Activated CD8-positive, alpha-beta memory T cell treated with anti-CD3 and anti-CD28 coated beads for 36 hours (primary cell): ENCODE data around the gene OSGIN1. TPM values are rescaled to one million over a fixed set of nuclear protein-coding genes. Genes with fewer than 3 reads are reported as not detected.

Source experiments
- CTCF ChIA-PET: fragments of 350-600 bp; sonication (Branson Sonifier 250); formaldehyde crosslinking; loops from one replicate; lab custom pipeline; 2021; ENCODE audit warnings: antibody characterized with exemption; lab: Charles Lee
- POLR2A ChIA-PET: fragments of 350-600 bp; sonication (Branson Sonifier 250); formaldehyde crosslinking; loops from one replicate; lab custom pipeline; 2021; ENCODE audit warnings: antibody characterized with exemption; lab: Charles Lee
- total RNA-seq, 2 experiments: library from RNA; stranded (reverse); gene quantifications; one replicate each; pipeline ENCODE4 v1.2.3, GENCODE V29; 2021

OSGIN1 gene
- total RNA-seq, 2 experiments from 2014 or later, result 0.65 to 0.71 TPM

DNA sequence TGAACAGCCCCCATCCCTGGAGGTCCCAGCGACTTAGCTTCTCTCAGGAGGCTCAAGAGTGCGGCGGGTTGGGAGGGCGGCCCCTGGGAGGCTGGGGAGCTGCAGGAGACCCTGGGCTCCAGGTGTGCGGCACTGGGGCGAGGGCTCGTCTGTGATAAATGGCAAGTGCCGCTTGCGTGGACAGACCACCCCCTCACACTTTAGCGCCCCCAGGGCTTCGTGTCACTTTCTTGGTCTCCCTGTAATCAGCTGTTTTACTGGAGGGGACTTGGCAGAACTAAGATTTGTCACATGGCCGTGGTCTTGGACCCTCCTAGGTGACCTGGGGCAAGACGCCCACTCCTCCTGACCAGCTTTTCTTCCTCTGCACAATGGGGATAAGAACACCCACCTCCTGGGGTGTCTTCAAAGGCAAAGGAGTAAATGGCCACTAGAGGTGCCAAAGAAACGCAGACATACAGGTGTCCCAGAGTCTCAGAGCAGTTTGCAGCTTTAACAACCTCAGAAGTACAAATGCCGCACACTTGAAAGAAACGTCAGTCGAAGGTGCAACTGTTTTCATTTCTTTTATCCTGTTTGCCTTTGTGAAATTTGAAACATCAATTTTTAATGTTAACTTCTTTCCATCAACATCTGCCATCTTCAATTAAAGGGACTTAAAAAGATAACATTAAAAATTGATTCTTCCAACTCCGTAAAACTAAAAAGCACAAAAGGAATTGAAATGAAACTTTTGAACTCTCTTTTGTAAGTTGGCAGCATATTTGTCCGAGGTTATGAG lies 946 bp downstream of the OSGIN1 start:
- CTCF ChIA-PET, result interaction anchor here (0.5 to 1.4 kb wide), 3 partner anchors 109 to 564 kb away, joined by 3 to 5 read pairs (median 4); partner anchors contain the start of gene TAF1C
- POLR2A ChIA-PET, result no interaction called here

DNA sequence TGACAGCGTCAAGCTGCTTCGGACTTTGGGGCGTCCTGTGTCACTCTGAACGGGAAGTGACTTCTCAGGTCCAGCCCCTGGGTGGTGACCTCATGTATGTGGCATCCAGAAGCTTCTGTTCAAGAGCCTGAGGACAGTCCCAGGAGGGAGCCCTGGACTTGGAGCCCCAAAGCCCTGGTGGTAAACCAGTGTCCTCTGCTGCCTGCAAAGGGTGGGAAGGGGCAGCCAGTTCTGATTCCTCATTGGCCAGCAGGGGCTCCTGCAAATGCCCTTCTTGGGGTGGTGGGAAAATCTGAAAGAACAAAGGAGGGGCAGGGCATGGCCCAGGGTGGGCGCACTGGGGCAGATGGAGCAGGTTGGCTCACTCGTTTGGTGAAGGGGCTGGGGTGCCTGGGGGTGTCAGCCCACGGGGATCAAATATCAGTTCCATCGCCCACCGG lies 1.6 kb downstream of the OSGIN1 start:
- CTCF ChIA-PET, result interaction anchor here (1.2 to 3.2 kb wide), 2 partner anchors 109 to 111 kb away, joined by 5 to 18 read pairs; no protein-coding TSS in a partner anchor

DNA sequence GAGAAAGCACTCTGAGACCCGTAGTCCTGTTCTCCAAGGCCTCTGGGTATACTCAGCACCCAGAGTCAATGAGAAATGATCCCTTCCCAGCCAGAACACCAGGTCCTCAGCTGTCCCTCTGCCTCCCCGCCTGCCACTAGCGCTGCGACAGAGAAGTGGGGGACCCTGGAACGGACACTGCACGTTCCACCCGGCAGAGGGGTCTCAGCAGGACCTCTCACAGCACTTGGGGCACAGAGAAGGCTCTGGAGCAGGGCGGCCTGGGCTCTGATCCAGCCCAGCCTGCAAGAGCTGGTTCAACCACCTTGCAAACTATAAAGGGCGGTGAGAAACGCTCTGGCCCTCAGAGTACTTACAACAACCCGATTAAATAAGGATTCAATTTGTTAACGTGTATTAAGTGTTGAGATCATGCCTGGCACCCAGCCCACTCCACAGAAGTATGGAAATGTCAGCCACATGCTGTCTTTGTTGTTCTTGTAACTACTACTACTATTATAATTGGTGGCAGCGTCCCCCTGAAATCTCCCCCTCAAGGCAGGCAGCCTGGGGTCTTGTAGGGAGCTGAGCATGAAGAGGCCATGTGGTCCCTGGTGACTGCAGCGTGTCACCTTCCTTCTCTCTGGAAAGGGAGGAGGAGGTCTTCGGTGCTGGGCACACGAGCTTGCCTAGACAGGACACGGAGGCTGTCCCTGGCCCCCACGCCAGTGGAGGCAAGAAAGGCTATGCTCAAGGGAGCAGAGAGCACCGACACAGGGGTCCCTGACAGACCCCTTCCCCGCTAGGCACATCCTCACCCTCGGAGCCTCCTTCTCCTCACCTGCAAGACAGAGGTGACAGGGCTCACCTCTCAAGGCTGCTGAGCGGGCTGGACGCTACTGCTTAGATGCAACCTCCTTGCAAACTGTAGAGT lies 2.4 kb downstream of the OSGIN1 start:
- POLR2A ChIA-PET, result no interaction called here
- CTCF ChIA-PET, result interaction anchor here (1.5 to 3.2 kb wide), 3 partner anchors 98 to 232 kb away, joined by 3 to 18 read pairs (median 9); partner anchors contain the start of gene TAF1C

More for the DNA sequence above, 1.6 kb downstream of the OSGIN1 start:
- POLR2A ChIA-PET, result no interaction called here

DNA sequence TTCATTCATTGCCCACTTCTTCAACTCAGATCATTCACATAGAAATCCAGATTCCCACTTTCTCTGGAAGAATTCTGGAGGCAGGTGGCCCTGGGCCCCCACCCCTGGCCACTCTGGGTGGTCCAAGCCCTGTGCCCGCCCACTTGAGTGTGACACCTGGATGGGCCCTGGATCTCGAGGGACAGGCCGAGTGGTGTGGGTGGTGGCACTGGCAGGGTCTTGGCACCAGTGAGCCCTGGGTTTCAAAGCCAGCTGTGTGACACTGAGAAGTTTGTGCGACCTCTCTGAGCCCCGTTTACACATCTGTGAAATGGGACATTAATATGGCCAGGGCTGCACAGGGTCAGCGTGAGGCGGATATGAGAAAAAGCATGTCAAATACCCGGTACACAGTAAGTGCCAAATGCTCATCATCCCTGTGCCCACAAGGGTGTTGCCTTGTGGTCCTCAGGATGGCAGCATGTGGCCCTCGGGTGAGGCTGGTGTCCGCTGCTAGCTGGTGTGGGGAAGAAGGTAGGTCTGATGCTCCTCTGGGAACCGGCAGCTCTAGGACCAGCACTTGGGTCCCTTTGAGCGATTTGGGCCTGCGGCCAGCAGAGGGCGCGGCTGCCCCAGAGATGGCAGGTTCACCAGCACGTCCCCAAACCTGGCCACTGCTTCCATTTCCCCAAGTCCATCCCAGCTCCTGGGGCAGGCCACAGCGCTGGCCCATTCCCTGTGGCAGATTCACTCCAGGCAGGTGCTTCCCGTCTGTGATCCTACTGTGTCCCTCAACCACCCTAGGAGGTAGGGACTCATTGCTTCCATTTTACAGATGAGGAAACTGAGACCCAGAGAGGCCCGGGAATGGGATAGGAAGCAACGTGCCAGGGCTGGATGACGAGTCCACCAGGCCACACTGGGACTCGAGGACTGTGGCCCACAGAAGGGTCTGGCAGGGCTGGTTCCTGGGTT lies 3.6 kb downstream of the OSGIN1 start:
- CTCF ChIA-PET, result interaction anchor here (0.7 to 3.2 kb wide), 15 partner anchors 9 to 231 kb away, joined by 3 to 18 read pairs (median 3); partner anchors contain the start of gene TAF1C
- POLR2A ChIA-PET, result no interaction called here

DNA sequence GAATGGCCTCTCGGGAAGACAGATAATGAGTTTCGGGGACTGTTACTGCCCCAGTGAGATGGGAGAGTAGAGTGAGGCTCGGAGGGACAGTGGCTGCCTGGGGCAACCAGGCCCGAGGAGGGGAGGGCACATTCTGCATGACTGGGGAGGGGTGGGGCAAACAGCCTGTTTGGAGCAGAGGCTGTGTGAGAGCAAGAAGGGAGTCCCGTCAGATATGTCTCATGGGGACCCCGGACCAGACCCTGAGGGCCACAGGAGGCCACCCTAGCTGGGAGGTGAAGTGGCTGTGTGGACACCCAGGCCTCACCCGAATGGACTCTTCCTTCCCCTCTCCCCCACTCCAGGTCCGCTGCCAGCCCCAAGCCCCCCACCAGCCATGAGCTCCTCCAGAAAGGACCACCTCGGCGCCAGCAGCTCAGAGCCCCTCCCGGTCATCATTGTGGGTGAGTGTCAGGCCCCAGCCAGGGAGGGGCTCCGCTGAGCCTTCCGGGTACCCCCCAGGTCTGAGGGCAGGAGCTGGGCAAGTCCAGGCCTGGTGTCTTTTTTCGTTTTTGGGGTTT lies 4.3 kb downstream of the OSGIN1 start:
- ChIA-PET POLR2A (no interaction called here), CTCF (interaction anchor here (1.0 to 3.2 kb wide), 13 partner anchors 10 to 230 kb away, joined by 3 to 18 read pairs (median 4); partner anchors contain the start of gene TAF1C)

DNA sequence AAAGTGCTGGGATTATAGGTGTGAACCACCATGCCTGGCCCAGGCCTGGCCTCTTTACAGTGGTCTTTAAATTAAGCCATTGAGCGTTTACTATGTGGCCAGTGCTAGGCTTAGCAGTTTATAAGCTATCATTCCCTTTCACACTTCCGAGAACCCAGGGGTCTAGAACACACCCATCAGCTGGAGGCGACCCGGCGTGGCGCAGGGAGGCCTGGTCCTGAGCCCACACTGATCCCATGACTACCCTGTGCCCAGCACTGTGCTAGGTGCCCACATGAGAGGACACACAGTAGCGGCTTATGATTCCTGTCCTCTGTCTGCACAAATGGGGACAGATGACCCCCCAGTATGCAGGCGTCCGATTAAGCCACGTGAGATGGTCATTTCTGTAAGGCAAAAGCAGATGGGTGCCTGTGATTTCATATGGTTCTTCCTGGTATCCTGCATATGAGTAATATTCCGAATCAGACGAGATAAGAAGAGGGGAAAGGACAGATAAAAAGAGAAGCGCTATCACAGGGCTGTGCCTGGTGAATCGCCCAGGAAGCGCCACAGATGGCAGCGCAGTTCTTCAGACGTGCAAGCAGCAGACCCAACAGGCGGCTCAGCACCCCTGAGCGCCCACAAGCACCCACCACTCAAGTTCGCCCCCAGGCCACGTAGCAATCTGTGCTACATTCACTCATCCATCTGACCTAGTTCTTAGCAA lies 5.3 kb downstream of the OSGIN1 start:
- ChIA-PET POLR2A (no interaction called here), CTCF (interaction anchor here (1.1 to 3.2 kb wide), 3 partner anchors 105 to 136 kb away, joined by 3 to 18 read pairs (median 7); no protein-coding TSS in a partner anchor)

DNA sequence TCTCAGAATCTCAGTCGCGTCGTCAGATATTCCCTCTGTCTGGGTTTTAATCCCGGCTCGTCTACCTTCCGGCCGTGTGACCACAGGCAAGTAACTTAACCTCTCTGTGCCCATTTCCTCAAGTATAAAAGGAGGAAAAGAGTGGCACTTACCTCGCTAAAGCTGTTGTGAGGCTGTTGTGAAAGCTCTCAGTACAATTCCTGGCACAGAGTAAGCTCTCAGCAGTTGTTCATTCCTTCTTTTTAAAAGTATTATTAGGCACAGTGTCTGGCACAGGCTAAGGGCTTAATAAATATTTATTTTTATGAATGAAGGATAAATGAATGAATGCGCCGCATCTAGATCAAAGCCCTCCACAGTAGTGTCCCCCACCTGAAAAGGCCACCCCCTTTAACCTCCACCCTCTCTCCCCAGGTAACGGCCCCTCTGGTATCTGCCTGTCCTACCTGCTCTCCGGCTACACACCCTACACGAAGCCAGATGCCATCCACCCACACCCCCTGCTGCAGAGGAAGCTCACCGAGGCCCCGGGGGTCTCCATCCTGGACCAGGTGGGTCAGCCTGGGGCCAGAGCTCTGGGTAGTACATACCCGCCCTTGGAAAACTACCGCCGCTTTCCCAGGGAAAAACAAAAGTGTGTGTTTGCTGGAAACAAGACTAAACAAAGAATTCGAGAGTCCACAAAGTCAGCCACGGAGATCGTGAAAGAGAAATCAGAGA lies 6.0 kb downstream of the OSGIN1 start:
- POLR2A ChIA-PET, result no interaction called here

DNA sequence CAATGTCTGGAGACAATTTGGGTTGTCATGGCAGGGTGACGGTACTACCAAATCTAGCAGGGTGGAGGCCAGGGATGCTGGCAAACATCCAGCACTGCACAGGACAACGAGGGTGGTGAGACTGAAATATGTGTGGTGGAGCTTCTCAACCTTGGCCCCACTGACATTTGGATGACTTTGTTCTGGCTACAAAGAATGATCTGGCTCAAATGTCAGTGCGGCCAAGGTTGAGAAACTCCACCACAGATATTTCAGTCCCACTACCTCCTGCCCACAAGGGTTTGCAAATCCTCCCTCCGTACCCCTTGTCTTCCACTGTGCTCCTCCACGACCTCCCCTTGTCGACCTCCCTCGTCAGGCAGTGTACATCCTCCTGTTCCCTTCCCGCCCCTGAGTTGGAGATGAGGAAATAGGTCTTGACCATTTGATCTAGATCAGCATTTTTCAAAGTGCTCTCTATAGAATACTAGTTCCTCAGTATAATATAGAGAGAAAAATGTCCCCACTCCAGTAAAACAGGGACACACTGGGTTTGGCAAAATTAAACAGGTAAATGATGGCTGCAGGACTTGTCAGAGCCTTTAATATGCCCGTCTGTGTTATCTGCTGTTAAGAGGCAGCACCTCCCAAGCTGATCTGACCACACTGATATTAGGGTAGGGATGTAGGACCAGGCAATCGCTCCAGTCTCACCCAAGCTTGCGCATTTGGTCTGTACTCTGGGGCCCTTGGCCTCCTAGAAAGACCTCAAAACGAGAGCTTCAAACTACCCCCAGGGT lies 6.8 kb downstream of the OSGIN1 start:
- CTCF ChIA-PET, result interaction anchor here (0.5 kb wide), 1 partner anchor 24 kb away, joined by 3 read pairs; no protein-coding TSS in a partner anchor

More for the DNA sequence above, 6.0 kb downstream of the OSGIN1 start:
- CTCF ChIA-PET, result interaction anchor here (0.5 kb wide), 1 partner anchor 24 kb away, joined by 3 read pairs; no protein-coding TSS in a partner anchor

DNA sequence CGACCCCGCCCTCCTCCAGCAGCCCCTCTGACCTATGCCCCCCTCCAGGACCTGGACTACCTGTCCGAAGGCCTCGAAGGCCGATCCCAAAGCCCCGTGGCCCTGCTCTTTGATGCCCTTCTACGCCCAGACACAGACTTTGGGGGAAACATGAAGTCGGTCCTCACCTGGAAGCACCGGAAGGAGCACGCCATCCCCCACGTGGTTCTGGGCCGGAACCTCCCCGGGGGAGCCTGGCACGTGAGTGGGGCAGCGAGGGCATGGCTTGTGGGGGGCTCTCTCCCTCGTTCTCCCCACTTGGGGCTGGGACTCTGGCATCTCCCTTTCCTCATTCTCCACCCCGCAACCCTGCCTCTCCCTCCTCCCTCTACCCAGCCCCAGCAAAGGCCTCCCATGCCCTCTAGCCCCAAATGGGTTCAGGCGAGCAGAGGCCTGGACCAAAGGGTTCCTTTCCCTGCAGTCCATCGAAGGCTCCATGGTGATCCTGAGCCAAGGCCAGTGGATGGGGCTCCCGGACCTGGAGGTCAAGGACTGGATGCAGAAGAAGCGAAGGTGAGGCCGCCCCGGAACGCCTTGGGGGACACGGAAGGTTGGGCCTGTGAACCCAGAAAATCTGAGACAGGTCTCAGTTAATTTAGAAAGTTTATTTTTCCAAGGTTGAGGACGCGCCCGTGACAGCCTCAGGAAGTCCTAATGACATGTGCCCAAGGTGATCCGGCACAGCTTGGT lies 7.6 kb downstream of the OSGIN1 start:
- POLR2A ChIA-PET, result no interaction called here
- CTCF ChIA-PET, result no interaction called here

More for the DNA sequence above, 6.8 kb downstream of the OSGIN1 start:
- POLR2A ChIA-PET, result no interaction called here

DNA sequence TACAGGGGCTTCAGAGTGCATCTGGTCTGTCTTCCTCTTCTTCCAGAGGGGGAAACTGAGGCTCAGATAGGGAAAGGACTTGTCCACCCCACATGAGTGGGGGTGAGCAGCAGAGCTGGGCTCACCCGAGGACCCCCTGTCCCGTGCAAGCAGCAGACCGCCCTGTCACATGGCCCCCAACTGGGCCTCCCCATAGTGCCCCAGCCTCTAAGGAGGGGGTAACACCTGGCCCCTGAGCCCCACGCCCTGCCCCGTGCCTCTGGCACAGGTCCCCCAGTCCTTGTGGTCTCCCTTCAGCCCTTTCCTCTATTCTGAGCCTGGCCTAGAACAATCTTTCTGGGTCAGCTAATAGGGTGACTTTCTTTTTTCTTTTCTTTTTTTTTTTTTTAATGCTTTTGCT lies 8.6 kb downstream of the OSGIN1 start:
- CTCF ChIA-PET, result no interaction called here
- POLR2A ChIA-PET, result no interaction called here

DNA sequence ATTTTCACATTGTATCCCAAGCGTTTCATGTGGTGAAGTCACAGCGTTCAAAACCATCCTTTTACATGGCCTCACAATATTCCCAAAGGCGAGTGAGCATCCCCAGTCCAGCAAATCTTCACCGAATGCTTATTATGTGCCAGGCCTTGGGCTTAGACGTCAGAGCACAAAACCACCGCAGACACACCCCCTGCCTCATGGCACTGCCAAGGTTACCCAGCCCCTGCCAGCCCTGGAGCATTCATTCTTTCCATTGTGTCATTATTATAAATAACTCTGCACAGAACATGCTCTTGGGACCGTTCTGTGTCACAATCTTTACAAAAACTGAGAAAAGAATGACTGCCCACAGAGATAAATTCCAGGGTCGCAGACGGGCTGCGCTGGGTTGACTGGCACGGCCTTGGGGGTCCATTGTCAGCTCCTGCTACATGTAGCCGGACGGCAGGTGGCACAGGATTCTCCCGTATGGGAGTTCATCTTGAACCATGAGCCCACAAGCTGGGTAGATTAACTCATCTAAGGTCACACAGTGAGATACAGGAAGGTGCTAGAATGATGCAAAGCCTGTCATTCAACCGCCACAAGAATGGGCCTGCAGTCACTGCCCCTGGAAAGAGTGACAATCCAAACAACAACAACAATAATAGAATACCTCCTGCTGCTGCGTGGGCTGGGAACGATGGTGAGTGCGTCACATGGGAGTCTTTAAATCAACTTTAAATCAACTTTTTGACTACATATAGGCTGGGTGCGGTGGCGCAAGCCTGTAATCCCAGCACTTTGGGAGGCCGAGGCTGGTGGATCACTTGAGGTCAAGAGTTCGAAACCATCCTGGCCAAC lies 10.5 kb downstream of the OSGIN1 start:
- POLR2A ChIA-PET, result no interaction called here
- CTCF ChIA-PET, result no interaction called here

DNA sequence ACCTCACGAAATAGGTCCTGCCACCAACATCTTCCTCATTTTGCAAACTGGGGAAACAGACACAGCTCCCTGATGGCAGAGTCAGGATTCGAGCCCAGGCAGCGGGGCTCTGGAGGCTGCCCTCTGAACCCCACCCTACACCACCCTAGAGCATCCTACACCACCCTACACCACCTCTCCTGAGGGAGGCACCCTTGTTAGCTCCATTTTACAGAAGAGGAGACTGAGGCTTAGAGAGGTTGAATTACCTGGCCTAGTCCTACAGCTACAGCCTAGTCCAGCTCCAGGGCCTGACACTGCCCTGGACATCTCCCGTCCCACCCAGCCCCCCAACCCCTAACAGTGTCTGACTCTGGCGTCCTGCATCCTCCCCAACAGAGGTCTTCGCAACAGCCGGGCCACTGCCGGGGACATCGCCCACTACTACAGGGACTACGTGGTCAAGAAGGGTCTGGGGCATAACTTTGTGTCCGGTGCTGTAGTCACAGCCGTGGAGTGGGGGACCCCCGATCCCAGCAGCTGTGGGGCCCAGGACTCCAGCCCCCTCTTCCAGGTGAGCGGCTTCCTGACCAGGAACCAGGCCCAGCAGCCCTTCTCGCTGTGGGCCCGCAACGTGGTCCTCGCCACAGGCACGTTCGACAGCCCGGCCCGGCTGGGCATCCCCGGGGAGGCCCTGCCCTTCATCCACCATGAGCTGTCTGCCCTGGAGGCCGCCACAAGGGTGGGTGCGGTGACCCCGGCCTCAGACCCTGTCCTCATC lies 11.8 kb downstream of the OSGIN1 start:
- CTCF ChIA-PET, result no interaction called here

DNA sequence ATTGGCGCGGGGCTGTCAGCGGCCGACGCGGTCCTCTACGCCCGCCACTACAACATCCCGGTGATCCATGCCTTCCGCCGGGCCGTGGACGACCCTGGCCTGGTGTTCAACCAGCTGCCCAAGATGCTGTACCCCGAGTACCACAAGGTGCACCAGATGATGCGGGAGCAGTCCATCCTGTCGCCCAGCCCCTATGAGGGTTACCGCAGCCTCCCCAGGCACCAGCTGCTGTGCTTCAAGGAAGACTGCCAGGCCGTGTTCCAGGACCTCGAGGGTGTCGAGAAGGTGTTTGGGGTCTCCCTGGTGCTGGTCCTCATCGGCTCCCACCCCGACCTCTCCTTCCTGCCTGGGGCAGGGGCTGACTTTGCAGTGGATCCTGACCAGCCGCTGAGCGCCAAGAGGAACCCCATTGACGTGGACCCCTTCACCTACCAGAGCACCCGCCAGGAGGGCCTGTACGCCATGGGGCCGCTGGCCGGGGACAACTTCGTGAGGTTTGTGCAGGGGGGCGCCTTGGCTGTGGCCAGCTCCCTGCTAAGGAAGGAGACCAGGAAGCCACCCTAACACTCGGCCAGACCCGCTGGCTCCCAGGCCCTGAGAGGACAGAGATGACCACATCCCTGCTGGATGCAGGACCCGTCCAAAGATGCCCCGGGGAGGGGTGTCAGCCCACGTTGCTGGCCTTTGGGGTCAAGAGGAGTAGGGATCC lies 12.6 kb downstream of the OSGIN1 start:
- ChIA-PET POLR2A (no interaction called here), CTCF (no interaction called here)

More for the DNA sequence above, 11.8 kb downstream of the OSGIN1 start:
- POLR2A ChIA-PET, result no interaction called here
